GM19452 (cell line): Measurements from ENCODE around the gene ZC3H12D.
"Not testable (repeated sequence)": the region's sequence is repeated elsewhere in the genome, so short reads cannot be mapped to it uniquely, and the experiment has no call there.

Experiments used
- ATAC-seq: cut with Tn5 transposase; IDR thresholded peaks from one replicate; pipeline ENCODE4 v1.9.1; 2021; ENCODE audit not compliant: unreplicated experiment

Gene ZC3H12D

DNA sequence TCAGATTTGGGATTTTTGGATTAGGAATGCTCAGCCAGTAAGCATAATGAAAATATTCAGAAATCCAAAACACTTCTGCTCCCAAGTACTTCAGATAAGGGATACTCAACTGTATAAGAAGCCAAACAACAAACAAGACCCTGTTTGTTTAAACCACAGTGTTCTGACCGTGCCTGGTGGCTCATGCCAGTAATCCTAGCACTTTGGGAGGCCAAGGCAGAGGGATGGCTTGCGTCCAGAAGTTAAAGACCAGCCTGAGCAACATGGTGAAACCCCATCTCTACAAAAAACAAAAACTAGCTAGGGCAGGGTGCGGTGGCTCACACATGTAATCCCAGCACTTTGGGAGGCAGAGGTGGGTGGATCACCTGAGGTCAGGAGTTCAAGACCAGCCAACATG, 24.6 kb downstream of the ZC3H12D start:
- ATAC-seq = not testable (repeated sequence)

DNA sequence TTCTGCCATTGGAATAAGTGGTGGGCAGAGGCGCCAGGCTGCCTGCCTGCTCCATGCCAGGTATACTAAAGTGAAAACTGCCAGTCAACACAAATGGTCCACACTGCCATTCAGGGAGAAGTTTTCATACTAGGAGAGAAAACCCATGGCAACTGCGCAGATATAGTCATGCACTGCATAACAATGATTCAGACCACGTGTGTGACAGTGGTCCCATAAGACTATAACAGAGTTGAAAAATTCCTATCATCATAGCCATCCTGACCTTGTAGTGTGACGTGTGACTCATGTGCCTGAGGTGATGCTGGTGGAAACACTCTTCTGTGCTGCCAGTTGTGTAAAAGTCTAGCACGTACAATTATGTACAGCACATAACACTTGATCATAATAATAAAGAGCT, 25.1 kb downstream of the ZC3H12D start:
- ATAC-seq = no peak

DNA sequence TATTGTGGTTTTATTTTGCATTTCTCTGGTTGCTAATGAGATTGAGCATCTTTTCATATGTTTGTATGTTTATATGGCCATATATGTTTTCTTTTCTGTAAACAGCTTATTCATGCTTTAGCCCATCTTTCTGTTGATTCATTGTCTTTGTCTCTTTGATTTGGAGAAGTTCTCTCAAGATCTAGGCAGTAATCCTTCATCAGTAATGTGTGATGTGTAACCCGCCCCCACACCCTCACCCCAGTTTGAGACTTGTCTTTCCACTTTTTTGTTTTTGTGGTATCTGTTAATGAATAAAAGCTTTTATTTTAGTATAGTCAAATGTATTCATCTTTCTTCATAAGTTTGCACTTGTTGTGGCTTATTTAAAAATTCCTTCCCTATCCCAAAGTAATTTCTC, 26.0 kb downstream of the ZC3H12D start:
- no peak for ATAC-seq

DNA sequence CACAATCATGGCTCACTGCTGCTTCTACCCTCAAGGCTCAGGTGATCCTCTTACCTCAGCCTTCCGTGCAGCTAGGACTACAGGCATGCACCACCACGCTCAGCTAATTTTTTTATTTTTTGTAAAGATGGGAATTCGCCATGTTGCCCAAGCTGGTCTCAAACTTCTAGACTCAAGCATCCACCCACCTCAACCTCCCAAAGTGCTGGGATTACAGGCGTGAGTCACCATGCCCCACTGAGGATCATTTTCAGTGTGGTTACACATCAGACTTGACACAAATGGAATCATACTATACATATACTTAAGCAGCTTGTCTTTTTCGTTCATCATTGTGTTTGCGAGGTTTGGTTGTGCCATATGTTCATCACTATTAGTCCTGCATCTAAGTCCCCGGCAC, 26.6 kb downstream of the ZC3H12D start:
- ATAC-seq = no peak

DNA sequence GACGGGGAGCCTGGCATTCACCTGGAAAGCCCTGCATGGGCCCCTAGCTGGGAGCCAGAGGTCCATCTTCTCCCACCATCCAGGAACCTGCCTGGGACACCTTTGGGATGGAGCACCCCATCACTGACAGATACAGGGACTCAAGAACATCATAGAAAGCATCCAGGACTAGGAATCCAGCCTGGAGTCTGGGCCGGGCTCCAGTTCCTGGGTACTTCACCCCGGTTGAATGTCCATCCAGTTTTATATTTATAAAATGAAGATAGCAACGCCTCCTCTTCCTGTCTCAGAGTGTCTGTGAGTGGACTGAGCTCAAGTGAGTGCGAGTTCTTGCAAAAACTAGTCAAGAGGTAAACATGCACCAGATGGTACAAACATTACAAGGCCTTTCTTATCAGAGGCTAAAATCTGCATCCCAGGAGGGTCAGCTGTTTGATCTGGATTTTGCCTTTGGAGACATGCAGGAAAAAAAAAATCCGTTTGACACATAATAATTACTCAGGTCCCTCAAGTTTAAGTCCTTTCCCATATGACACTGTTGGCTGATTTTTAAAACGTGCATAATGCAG, 27.4 kb downstream of the ZC3H12D start:
- ATAC-seq = no peak

DNA sequence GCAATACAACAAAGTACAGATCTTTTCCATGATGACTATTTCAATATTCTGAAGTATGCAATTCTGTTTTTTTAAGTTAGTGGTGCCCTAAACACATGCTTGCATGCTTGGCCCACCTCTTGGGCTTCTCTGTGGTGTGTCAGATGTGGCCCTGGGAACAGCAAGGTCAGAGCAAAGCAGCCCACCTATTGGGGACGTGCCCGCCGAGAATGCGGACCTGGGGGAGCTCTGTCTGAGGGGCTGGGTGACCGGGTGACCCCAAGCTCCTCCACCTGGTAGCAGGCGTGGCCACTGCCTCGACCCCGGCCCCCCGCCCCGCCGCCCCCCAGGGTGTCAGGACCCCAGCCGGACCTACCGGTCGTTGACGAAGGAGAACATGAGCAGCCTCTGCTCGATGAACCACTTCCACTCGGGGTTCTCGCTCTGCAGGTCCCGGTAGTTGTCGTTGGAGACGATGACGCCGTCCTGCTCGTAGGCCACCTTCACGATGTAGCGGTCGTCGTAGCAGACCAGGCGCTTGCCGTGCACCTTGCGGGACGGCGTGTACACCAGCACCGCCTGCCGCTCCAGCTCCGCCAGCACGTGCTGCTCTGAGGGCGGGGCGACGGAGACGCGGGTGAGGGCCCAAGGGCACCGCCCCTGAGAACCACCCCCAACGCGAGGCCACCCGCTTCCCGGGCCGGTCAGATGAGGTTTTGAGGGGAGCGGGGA, 28.3 kb downstream of the ZC3H12D start:
- no peak for ATAC-seq

DNA sequence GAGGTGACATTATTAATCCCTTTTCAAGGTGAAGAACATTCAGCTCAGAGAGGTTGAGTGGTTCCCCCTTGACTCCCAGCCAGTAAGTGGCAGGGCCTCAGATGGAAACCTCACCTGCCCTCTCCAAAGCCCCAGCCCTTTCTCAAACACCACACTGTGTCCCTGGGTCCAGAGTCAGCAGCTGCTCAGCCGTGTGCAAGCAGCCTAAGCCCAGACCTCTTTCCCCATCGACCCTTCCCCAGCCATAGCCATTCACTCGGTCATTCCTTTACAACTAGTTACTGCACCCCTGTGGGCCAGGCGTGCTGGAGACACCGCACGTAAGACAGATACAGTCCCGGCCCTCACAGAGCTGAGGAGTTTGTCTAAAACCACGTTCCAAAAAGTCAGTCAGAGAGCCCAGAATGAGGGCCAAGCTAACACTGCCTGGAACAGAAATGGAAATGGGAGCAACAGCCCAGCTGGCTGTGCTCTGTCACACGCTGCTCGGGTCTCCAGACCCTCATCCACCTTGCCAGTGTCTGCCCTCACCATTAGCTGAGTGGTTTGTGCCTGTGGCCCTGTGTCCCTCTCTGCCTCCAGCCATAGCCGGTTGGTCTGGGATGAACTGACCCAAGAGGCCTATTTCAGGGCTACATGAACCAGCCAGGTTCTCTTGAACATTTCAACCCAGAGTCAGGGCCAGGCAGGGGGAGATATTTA, 29.6 kb downstream of the ZC3H12D start:
- no peak for ATAC-seq

DNA sequence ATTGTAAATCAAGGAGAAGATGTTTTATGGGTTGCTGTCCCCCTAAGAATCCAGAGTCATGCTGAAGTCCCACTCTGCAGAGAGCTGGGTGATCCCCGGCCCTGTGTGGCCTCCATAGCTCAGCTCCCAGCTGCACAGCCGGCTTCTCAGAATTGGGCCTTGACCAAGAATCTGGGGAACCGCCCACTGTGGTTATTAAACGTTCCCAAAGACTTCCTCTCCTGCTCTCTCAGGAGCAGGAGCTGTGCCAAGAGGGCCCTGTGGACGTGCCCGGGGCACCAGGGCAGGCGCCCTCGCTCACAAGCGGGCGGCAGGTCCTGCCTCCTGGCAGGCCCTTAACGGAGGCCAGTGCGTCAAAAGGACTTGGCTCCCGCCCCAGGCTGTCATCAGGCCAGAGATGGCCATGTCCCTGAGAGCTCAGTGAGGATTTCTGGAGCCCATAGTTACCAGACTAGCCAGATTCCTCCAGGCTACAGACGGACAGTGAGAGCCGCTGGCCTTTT, 30.4 kb downstream of the ZC3H12D start:
- ATAC-seq = no peak

DNA sequence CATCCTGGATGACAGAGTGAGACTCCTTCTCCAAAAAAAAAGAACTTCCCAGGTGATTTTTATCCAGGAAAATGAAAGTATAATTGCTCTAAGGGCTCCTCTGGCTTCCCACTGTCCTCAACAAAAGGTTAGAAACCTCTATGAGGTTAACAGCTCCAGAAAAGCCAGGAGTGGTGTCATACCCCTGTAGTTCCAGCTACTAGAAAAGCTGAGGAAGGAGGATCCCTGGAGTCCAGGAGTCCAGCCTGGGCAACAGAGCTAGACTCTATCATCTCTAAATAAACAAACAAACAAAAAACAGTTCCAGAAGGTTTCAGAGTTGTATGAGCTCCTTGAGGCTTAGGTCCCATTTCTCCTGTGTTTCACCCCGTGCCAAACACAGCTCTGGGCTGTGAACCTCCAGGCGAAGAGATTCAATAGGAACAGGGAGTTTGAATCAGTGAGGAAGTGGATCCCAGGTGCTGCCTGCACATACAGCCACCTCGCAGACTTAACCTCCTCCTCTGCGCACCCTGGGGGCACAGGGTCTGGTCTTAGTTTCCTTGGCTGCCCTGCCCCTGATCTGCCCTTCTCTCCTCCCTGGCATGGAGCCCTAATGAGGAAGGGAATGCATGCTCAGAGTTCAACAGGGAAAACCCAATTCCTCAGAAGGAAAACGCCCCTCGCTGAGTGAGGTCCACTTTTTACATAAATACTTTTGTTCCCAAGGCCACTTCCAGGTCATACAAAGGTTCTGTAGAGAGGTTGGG, 31.0 kb downstream of the ZC3H12D start:
- no peak for ATAC-seq

DNA sequence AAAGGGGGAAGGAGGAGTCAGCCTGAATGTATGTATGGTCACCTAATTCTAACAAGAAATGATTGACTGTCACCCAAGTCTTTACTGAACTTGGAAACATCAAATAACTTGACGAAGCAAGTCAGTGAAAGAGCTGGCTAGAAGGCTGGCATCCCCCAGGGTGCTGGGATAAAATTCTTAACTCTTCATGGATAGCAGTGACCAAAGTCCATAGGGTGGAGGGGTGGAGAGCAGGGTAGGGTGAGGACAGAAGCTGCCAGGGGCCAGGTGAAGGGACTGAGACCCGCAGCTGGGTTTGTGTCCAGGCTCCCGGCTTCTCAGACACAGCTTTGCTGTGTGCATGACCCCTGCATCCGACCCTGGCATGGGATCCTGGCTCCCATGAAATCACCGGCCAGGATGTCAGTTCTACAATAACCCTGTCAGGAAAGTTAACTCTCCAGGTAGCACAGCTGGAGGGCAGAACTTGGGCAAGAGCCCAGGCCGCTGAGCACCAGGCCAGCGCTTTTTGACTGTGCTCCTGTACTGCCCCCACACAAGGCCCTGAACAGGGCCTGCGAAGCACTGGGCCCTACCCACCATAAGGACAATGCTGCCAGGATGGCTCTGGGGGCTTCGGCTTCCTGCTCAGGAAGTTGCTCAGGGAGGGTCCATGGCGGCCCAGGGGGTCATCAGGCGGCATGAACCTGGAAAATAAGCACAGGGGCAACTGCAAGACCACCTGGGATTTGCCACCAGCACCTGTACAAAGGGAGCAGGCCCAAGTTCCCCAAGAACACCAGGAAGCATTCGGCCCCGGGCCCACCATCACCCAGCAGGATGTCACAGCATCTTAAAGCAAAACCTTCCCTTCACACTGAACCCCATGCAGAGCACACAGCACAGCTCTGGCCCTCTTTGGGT, 32.5 kb downstream of the ZC3H12D start:
- no peak for ATAC-seq

DNA sequence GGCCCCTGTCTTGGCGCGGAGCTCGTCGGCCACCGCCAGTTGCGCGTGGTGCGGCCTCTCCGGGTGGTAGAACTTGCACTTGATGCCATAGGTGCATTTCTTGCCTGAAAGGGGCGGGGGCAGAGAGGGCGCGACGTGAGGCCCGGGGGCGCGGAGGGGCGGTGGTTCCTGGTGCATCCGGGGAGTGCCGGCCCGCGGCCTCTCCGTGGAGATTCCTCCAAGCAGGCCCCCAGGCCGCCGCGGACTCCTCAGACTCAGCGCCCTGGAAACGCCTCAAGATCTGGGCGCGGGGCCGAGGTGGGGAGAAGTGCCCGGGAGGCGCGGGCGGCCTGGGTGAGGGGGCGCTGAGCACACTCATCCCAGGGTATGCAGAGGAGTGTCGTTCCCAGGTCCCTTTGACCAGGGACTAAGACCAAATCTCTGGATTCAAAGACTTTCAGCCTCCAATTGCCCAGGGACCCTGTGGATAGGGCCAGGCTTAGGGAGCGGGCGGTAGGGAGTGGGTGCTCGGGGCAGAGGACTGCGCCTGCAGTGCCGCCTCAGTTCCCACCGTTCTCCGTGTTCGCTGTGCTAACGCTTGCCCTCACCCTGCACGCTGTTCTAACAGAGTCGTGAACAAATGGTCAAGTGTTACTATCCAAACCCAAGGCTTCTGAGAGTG, 33.3 kb downstream of the ZC3H12D start:
- no peak for ATAC-seq

DNA sequence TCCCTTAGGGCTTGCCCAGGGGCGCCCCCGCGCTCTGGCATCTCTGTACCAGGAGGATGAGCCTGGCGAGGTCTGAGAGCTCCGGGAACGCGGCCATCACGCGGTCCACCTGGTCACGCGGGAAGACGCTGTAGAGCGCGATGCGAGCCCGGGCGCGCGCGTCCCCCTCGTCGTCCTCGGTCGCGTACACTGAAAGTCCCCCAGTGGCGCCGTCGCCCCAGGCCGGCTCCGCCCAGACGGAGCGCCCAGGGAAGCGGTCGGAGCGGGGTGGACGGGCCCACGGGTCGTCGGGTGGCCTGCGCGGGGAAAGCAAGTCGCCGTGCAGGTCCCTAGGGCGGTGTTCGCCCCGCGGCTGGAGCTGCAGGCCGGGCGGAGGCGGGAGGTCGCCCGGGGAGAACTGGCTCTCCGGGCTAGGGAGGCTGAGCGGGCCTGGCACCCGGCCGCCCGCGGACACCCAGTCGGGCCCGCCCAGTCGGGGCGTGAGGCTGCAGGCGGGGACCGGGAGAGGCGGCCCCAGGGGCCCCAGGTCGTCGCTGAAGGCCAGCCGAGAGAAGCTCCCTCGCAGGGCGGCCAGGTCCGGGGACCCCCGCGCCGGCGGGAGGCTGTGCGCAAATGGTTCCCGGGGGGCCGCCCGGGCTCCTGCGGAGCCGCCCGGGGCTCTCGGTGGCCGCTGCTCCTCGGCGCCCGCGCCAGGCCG, 34.0 kb downstream of the ZC3H12D start:
- ATAC-seq = no peak

DNA sequence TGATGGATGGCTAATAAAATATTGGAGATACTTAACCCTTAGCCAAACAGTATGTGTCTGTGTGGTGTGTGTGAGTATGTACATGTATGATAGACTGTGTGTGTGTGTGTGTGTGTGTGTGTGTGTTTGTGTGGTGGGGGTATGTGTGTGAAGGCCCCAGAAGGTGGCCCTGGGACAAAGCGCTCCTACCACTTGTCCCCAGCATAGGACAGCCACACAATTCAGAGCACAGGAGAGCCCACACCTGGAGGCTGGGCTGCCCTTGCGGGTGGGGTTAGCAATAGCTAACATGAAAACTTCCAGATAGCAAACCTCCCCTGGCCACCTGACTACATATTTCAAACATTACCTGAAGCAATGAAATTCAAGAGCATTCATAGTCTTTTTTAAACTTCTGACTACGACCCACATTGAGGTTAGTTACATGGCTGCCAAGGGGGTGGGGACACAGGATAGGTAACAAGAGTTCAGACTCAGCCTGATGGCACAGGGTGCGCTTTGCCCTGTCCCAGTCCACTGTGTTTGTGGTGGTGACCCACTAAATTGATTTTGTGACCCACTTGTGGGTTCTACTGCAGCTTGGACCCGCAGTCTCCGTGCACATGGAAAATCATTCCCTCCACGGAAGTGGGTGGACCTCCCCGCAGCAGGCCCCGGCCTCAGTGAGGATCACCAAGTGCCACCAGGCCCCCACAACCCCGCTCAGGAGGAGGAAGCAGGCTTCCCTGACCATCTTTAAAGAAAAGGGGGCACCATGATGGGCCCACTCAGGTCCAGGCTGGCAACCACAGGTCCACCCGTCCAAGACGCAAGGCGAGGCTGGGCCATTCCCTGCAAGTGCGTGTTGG, 34.8 kb downstream of the ZC3H12D start:
- no peak for ATAC-seq

DNA sequence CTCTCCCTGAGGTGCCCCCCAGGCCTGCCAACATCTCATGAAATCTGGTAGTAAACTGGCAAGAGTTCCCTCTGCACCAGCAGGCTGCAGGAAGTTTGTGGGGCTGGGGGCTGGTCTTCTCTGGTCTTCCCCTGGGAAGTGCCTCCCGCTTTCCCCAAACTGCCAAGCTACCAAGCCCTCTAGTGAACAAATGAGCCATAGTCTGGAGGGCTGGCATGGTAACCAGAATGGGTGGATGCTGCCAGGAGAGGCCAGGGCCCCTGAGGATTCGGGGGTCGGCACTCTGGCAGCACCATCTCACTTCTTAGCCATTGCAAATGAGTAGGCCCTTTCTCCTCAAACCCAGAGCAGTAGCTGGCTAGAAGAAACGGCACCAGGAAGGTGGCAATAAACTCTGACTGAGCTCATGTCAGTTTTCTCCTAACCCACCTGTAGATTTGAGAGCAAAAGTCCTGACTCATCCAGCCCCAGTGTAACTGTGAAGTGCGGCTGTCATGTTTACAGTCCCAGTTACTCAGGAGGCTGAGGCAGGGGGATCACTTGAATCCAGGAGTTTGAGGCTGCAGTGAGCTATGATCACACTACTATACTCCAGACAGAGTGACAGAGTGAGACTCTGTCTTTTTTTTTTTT, 35.9 kb downstream of the ZC3H12D start:
- no peak for ATAC-seq

DNA sequence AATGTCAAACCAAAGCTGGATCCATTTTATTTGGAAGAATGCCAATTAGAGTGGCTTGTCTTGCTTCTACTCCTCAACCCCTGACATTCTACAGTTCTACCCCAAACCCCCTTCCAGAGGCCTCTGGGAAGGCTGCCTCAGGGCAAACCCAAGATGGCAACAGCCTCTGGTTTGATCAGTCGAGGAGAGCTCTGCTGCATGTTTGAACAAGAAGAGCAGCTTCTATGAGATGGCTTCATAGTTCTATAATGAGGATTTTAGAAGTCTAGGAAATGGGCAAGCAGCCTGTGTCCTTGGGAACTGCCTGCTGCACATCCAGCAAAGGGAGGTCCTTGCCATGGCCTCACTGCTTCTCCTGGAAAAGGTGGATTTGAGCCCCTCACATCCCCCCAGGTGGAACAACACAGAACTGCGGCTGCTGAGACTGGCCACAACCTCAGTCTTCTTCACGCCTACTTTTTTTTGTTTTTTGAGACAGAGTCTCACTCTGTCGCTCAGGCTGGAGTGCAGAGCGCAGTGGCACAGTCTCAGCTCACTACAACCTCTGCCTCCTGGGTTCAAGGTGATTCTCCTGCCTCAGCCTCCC, 37.9 kb downstream of the ZC3H12D start:
- no peak for ATAC-seq

DNA sequence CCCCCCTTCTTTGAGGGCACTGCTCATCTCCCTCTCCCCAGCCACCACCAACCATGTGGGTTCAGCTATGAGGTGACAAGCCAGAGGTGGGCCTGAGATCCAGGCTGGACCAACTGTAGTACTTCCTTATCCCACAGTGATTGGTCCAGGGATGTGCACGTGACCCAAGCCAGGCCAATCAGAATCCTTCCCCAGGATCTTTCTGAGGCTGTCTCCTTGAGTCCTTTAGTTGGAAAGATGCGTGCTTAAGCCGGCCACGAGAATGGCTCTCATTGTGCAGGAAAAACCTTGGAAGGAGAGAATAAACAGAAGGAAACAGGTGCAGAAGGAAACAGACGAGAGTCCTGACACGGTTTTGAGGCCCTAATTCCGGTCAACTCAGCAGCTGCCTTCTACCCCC, 39.2 kb downstream of the ZC3H12D start:
- no peak for ATAC-seq

DNA sequence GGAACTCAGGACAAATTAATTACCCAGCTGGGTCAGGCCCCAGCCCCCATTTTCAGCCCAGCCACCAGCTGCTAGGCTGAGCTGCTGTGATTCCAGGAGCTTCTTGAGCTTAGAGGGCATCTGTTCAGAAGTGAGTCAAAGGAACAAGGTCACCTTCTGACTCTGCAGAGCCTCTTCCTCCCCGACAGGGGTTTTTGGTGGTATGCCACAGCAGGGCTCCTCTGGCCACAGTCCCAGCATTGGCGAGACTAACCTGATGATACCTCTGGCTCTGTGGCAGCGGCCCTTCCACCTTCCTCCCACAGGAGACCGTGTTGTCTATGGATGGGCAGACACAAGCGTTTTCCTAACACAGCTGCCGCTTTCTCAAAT, 39.7 kb downstream of the ZC3H12D start:
- ATAC-seq = no peak
